CD4-positive, alpha-beta memory T cell (primary cell): ENCODE results near the gene EPHX1. TPM values are rescaled to one million over a fixed set of nuclear protein-coding genes. Genes with fewer than 3 reads are reported as not detected.

Experiments used
- CTCF ChIA-PET: fragments of 350-600 bp; sonication (Branson Sonifier 250); formaldehyde crosslinking; loops from one replicate; lab custom pipeline; 2021; ENCODE audit warnings: inconsistent platforms; ENCODE audit not compliant: partially characterized antibody; lab: Charles Lee
- POLR2A ChIA-PET: fragments of 350-600 bp; sonication (Branson Sonifier 250); formaldehyde crosslinking; loops from one replicate; lab custom pipeline; 2021; ENCODE audit not compliant: partially characterized antibody; lab: Charles Lee
- DNase-seq, 5 donors: peaks; one replicate each; pipeline versions ENCODE4 v3.0.0 to v3.0.0-alpha.2; 2020 to 2022; ENCODE audit warnings: mixed read lengths in 1 of 5
- H3K27ac ChIP-seq: one replicate; pipeline ENCODE4 v1.7.0; 2013; ENCODE audit warnings: low read depth, low read length
- H3K27me3 ChIP-seq: 2 replicates; pipeline ENCODE4 v1.7.0; 2013; ENCODE audit warnings: mild to moderate bottlenecking, low read length, moderate library complexity; ENCODE audit not compliant: insufficient read depth
- H3K36me3 ChIP-seq: 2 replicates; pipeline ENCODE4 v1.7.0; 2013; ENCODE audit warnings: mild to moderate bottlenecking, low read length, moderate library complexity; ENCODE audit not compliant: insufficient read depth
- H3K4me1 ChIP-seq: 2 replicates; pipeline ENCODE4 v1.7.0; 2013; ENCODE audit warnings: mild to moderate bottlenecking, low read length, moderate library complexity; ENCODE audit not compliant: insufficient read depth
- H3K4me3 ChIP-seq, 2 donors: one replicate each; pipeline ENCODE4 v1.7.0; 2013; ENCODE audit warnings: low read length in 2 of 2, mild to moderate bottlenecking in 1 of 2
- H3K9me3 ChIP-seq, 2 donors: one replicate each; pipeline ENCODE4 v1.7.0; 2013; ENCODE audit warnings: low read length in 2 of 2, control low read depth in 1 of 2; ENCODE audit not compliant: control insufficient read depth in 1 of 2
- H3K27ac Mint-ChIP-seq, 7 donors: one replicate each; pipeline ENCODE4 v1.8.0; 2020 to 2021; ENCODE audit warnings: mixed read lengths in 7 of 7, mild to moderate bottlenecking in 6 of 7, inconsistent platforms in 3 of 7, moderate library complexity in 3 of 7
- H3K27me3 Mint-ChIP-seq, 2 donors: one replicate each; pipeline ENCODE4 v1.8.0; 2020 to 2021; ENCODE audit warnings: mixed read lengths in 2 of 2
- H3K36me3 Mint-ChIP-seq, 2 donors: one replicate each; pipeline ENCODE4 v1.8.0; 2020 to 2021; ENCODE audit warnings: mixed read lengths in 2 of 2, inconsistent platforms in 1 of 2, mild to moderate bottlenecking in 1 of 2
- H3K4me1 Mint-ChIP-seq, 4 donors: one replicate each; pipeline ENCODE4 v1.8.0; 2020 to 2021; ENCODE audit warnings: mixed read lengths in 4 of 4, mild to moderate bottlenecking in 1 of 4
- H3K4me3 Mint-ChIP-seq, 8 donors: one replicate each; pipeline ENCODE4 v1.8.0; 2020 to 2021; ENCODE audit warnings: mixed read lengths in 8 of 8, mild to moderate bottlenecking in 7 of 8, moderate library complexity in 6 of 8, inconsistent platforms in 3 of 8
- H3K9me3 Mint-ChIP-seq, 8 donors: one replicate each; pipeline ENCODE4 v1.8.0; 2020 to 2021; ENCODE audit warnings: mixed read lengths in 8 of 8, mild to moderate bottlenecking in 5 of 8, inconsistent platforms in 3 of 8, moderate library complexity in 1 of 8
- intact Hi-C: fragments of 100-400 bp; cut with micrococcal nuclease; formaldehyde crosslinking; loops from one replicate; pipeline ENCODE4 v1.15.1; 2023
- polyA plus RNA-seq, 2 donors: library from polyadenylated mRNA; unstranded; fragments of 300-500 nt; fragmentation: Illumina TruSeq; gene quantifications; one replicate each; pipeline ENCODE4 v1.2.3, GENCODE V29; 2021
- total RNA-seq, 2 experiments: library from RNA; stranded (reverse); gene quantifications; one replicate each; pipeline ENCODE4 v1.2.3, GENCODE V29; 2021

EPHX1 gene
- total and polyA plus RNA-seq, 4 experiments from 2014 or later: 0.34 to 3.0 (median 1.3) TPM

GRCh38 chr1:225846331-225847310 is 36.7 kb downstream of the EPHX1 start:
- no peak overlapping the region for H3K4me3 ChIP-seq
- Mint-ChIP-seq H3K4me1 (peaks cover 21 to 52% (median 34%) of the 10 kb centered on the region in 4 donors), H3K9me3 (no peaks in the 10 kb centered on the region), H3K27me3 (no peaks in the 10 kb centered on the region), H3K4me3 (no peak overlapping the region), H3K36me3 (peaks cover 21 to 52% of the 10 kb centered on the region in 2 donors), H3K27ac (peak overlapping the region in 6 of 7 donors; percentile 8 to 81 (median 66))
- DNase-seq: no peak
- H3K27me3 ChIP-seq: no peaks in the 10 kb centered on the region
- H3K4me1 ChIP-seq: peaks cover 35% of the 10 kb centered on the region
- CTCF ChIA-PET: interaction anchor here (1.2 kb wide), 1 partner anchor 69 kb away, joined by 3 read pairs; the partner anchor contains the start of gene SRP9
- intact Hi-C loops: loop anchor here (5.0 to 10.0 kb wide), 3 partner anchors 69 to 372 kb away; partner anchors contain the start of gene SRP9
- POLR2A ChIA-PET: interaction anchor here (0.6 to 3.3 kb wide), 8 partner anchors 9 to 402 kb away, joined by 3 to 15 read pairs (median 4); partner anchors contain the start of genes SRP9 and TMEM63A
- peaks cover 46% of the 10 kb centered on the region for H3K36me3 ChIP-seq
- H3K27ac ChIP-seq: no peak overlapping the region
- no peaks in the 10 kb centered on the region for H3K9me3 ChIP-seq

- no peak overlapping the region for H3K4me3 Mint-ChIP-seq
Measured at GRCh38 chr1:225847610-225848009, 37.7 kb downstream of the EPHX1 start.

GRCh38 chr1:225848030-225848955 is 38.4 kb downstream of the EPHX1 start:
- H3K4me3 ChIP-seq: no peak overlapping the region
- H3K27me3 ChIP-seq: no peaks in the 10 kb centered on the region
- H3K27ac ChIP-seq: no peak overlapping the region
- intact Hi-C loops: loop anchor here (5.0 to 10.0 kb wide), 3 partner anchors 71 to 373 kb away; partner anchors contain the start of gene SRP9
- H3K9me3 Mint-ChIP-seq: no peaks in the 10 kb centered on the region
- peaks cover 36 to 68% of the 10 kb centered on the region in 2 donors for H3K36me3 Mint-ChIP-seq
- CTCF ChIA-PET: no interaction called here
- H3K4me1 Mint-ChIP-seq: peaks cover 21 to 56% (median 34%) of the 10 kb centered on the region in 4 donors
- peaks cover 35% of the 10 kb centered on the region for H3K4me1 ChIP-seq
- no peaks in the 10 kb centered on the region for H3K9me3 ChIP-seq
- H3K4me3 Mint-ChIP-seq: peak overlapping the region in 4 of 8 donors; percentile 13 to 39 (median 22)
- no peak for DNase-seq
- H3K27ac Mint-ChIP-seq: peak overlapping the region; percentile 27 to 85 (median 83)
- POLR2A ChIA-PET: interaction anchor here (0.7 to 6.3 kb wide), 5 partner anchors 15 to 70 kb away, joined by 3 to 39 read pairs (median 3); partner anchors contain the start of genes SRP9 and TMEM63A
- H3K36me3 ChIP-seq: peaks cover 63% of the 10 kb centered on the region
- no peaks in the 10 kb centered on the region for H3K27me3 Mint-ChIP-seq

More at GRCh38 chr1:225847610-225848009, 37.7 kb downstream of the EPHX1 start:
- ChIA-PET POLR2A (interaction anchor here (0.9 to 6.3 kb wide), 5 partner anchors 34 to 70 kb away, joined by 3 to 39 read pairs (median 15); partner anchors contain the start of genes SRP9 and TMEM63A), CTCF (no interaction called here)
- no peaks in the 10 kb centered on the region for H3K27me3 Mint-ChIP-seq
- H3K4me1 ChIP-seq: peaks cover 28% of the 10 kb centered on the region
- H3K9me3 Mint-ChIP-seq: no peaks in the 10 kb centered on the region
- no peaks in the 10 kb centered on the region for H3K27me3 ChIP-seq
- intact Hi-C loops: loop anchor here (5.0 to 10.0 kb wide), 3 partner anchors 70 to 373 kb away; partner anchors contain the start of gene SRP9
- H3K27ac Mint-ChIP-seq: peak overlapping the region in 6 of 7 donors; percentile 27 to 85 (median 82)
- no peak overlapping the region for H3K4me3 ChIP-seq
- H3K36me3 ChIP-seq: peaks cover 56% of the 10 kb centered on the region
- DNase-seq: no peak
- H3K4me1 Mint-ChIP-seq: peaks cover 24 to 52% (median 37%) of the 10 kb centered on the region in 4 donors
- H3K36me3 Mint-ChIP-seq: peaks cover 29 to 62% of the 10 kb centered on the region in 2 donors
- H3K27ac ChIP-seq: no peak overlapping the region
- no peaks in the 10 kb centered on the region for H3K9me3 ChIP-seq

GRCh38 chr1:225849925-225850324 is 40.0 kb downstream of the EPHX1 start:
- peak overlapping the region; percentile 73 to 89 (median 81) for H3K27ac Mint-ChIP-seq
- DNase-seq: no peak

GRCh38 chr1:225850370-225850769 is 40.4 kb downstream of the EPHX1 start:
- Histone ChIP-seq H3K27me3 (no peaks in the 10 kb centered on the region), H3K27ac (no peak overlapping the region), H3K36me3 (peaks cover 83% of the 10 kb centered on the region), H3K4me1 (peaks cover 35% of the 10 kb centered on the region), H3K4me3 (no peak overlapping the region), H3K9me3 (no peaks in the 10 kb centered on the region)
- Mint-ChIP-seq H3K27me3 (no peaks in the 10 kb centered on the region), H3K27ac (peak overlapping the region in 6 of 7 donors; percentile 73 to 88 (median 82)), H3K36me3 (peaks cover 54 to 87% of the 10 kb centered on the region in 2 donors), H3K4me3 (no peak overlapping the region), H3K9me3 (no peaks in the 10 kb centered on the region), H3K4me1 (peaks cover 26 to 54% (median 43%) of the 10 kb centered on the region in 4 donors)
- ChIA-PET CTCF (interaction anchor here (1.4 to 1.8 kb wide), 3 partner anchors 32 to 73 kb away, joined by 3 to 6 read pairs (median 3); partner anchors contain the start of genes SRP9 and TMEM63A), POLR2A (interaction anchor here (1.1 to 6.3 kb wide), 5 partner anchors 15 to 382 kb away, joined by 4 to 39 read pairs (median 8); partner anchors contain the start of genes PYCR2, SRP9 and TMEM63A)
- no peak for DNase-seq
- intact Hi-C loops: no loop called here

More at GRCh38 chr1:225849925-225850324, 40.0 kb downstream of the EPHX1 start:
- ChIA-PET CTCF (interaction anchor here (1.4 to 1.8 kb wide), 3 partner anchors 32 to 72 kb away, joined by 3 to 6 read pairs (median 3); partner anchors contain the start of genes SRP9 and TMEM63A), POLR2A (interaction anchor here (1.1 to 6.3 kb wide), 6 partner anchors 16 to 382 kb away, joined by 4 to 39 read pairs (median 9); partner anchors contain the start of genes PYCR2, SRP9 and TMEM63A)
- peaks cover 26 to 53% (median 42%) of the 10 kb centered on the region in 4 donors for H3K4me1 Mint-ChIP-seq
- intact Hi-C loops: loop anchor here (5.0 to 10.0 kb wide), 3 partner anchors 73 to 375 kb away; partner anchors contain the start of gene SRP9
- peaks cover 51 to 83% of the 10 kb centered on the region in 2 donors for H3K36me3 Mint-ChIP-seq
- H3K4me3 ChIP-seq: no peak overlapping the region
- H3K4me3 Mint-ChIP-seq: no peak overlapping the region
- no peaks in the 10 kb centered on the region for H3K9me3 Mint-ChIP-seq
- peaks cover 79% of the 10 kb centered on the region for H3K36me3 ChIP-seq
- peak overlapping the region; percentile 3 for H3K27ac ChIP-seq
- no peaks in the 10 kb centered on the region for H3K27me3 ChIP-seq
- no peaks in the 10 kb centered on the region for H3K27me3 Mint-ChIP-seq
- H3K4me1 ChIP-seq: peaks cover 35% of the 10 kb centered on the region
- H3K9me3 ChIP-seq: no peaks in the 10 kb centered on the region

- intact Hi-C loops: no loop called here
- peaks cover 63 to 91% of the 10 kb centered on the region in 2 donors for H3K36me3 Mint-ChIP-seq
- H3K27me3 ChIP-seq: no peaks in the 10 kb centered on the region
- peak overlapping the region; percentile 10 for H3K27ac ChIP-seq
- peak overlapping the region in 6 of 7 donors; percentile 77 to 88 (median 84) for H3K27ac Mint-ChIP-seq
- no peak for DNase-seq
- H3K9me3 ChIP-seq: no peaks in the 10 kb centered on the region
- H3K9me3 Mint-ChIP-seq: no peaks in the 10 kb centered on the region
- H3K36me3 ChIP-seq: peaks cover 82% of the 10 kb centered on the region
- CTCF ChIA-PET: interaction anchor here (1.3 to 1.5 kb wide), 2 partner anchors 30 to 59 kb away, joined by 3 to 5 read pairs; no protein-coding TSS in a partner anchor
- POLR2A ChIA-PET: interaction anchor here (0.9 to 6.3 kb wide), 7 partner anchors 12 to 68 kb away, joined by 3 to 39 read pairs (median 4); partner anchors contain the start of gene TMEM63A
- H3K27me3 Mint-ChIP-seq: no peaks in the 10 kb centered on the region
- H3K4me3 Mint-ChIP-seq: peak overlapping the region in 1 of 8 donors; percentile 22
- peaks cover 30 to 67% (median 49%) of the 10 kb centered on the region in 4 donors for H3K4me1 Mint-ChIP-seq
- H3K4me1 ChIP-seq: peaks cover 35% of the 10 kb centered on the region
- H3K4me3 ChIP-seq: no peak overlapping the region
Measured at GRCh38 chr1:225851805-225852204, 41.9 kb downstream of the EPHX1 start.
